HG03175 (cell line): Measurements from ENCODE around the gene WHRN.

Experiments
- ATAC-seq: cut with Tn5 transposase; IDR thresholded peaks from one replicate; pipeline ENCODE4 v1.9.1; 2021; ENCODE audit warnings: mild to moderate bottlenecking, moderate library complexity; ENCODE audit not compliant: unreplicated experiment

The WHRN gene

DNA sequence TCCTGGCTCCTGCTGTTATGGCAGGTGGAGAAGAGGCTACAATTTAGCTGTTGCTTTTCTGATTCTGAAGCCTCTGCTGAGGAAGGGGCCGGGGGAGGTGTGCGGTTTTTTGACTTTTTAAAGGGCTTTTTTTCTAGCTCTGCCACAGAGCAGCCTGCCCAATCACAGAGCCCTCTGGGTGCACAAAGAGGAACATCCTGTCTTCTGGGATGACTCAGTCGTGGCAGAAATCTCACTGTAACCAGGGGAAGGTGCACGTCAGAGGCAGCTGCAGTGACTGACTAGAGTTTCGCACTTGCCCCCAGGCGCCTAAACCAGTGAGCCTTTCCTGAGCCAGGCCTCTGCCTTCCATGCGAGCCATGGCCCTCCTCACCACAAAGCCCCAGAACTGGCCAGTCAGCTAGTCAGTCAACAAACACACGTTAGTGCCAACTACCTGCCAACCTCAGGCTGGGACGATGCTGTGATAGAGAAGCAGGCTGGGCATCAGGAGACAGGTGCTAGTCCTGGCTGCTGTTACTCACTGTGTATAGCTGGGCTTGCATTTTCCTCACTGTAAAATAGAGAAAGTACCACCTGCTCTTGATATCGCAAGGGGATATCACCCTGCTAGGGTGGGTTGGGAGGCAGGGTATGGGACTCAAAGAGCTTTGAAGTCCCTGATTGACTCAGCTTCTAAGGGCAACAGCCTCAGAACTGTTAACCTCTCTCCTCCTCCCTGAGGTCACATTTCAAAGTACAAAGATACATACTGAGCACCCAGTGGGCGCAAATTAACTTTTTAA lies 119.7 kb downstream of the WHRN start:
- peak; percentile 88 for ATAC-seq

DNA sequence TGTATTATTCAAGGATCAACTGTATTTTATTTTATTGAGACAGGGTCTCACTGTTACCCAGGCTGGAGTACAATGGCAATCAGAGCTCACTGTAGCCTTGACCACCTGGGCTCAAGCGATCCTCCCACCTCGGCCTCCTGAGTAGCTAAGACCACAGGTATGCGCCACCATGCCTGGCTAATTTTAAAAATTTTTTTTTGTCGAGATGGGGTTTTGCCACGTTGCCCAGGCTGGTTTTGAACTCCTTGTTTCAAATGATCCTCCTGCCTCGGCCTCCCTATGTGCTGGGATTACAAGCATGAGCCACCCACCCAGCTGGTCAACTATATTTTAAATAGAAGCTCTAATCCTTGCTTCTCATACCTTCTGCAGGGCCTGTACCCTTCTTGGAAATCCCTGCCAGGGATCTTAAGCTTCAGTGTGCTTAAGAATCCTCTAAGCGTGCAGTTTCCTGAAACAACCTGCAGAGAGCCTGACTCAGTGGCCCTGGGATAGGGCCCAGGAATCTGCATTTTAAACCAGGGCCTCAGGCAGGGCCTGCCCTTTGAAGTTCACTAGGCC lies 120.4 kb downstream of the WHRN start:
- no peak for ATAC-seq

DNA sequence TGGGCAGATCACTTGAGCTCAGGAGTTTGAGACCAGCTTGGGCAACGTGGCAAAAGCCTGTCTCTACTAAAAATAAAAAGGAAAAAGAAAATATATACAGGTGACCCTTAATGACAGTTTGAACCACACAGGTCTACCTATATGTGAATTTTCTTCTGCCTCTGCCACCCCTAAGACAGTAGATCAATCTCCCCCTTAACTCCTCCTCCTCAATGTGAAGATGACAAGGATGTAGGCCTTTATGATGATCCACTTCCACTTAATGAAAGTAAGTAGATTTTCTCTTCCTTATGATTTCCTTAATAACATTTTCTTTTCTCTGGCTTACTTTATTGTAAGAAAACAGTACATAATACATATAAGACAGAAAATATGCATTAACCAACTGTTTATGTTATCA lies 120.9 kb downstream of the WHRN start:
- no peak for ATAC-seq

DNA sequence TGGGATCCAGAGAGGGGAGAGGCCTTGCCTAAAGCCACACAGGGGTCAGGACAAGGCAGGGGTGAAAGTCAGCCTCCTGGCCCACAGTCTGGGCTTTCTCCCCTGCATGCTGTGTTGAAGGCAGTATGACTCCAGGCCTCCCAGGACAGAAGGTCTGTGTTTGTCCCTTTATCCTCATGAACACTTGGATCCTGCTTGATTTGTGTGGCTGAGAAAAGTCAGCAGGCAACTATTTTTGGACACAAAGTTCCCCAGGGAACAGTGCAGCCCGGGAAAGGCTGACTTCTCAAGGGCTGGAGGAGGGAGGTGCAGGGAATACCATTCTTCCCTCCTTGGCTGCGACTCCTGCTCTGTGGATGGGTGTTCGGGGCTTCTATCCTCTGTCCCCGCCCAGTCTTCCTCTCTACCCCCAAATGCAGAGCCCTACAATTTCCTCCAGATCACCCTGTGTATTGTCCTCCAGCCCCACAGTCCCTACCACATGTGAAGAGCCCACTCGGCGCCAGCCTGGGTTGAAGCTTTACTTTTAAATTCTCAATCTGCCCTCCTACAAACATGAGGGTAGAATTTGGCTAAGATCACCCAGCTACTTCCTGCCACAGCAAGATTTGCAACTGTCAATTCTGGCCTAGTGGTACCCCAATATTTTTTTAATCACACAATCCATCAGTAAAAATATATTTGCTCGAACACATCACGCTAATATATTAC lies 121.6 kb downstream of the WHRN start:
- ATAC-seq, result no peak

DNA sequence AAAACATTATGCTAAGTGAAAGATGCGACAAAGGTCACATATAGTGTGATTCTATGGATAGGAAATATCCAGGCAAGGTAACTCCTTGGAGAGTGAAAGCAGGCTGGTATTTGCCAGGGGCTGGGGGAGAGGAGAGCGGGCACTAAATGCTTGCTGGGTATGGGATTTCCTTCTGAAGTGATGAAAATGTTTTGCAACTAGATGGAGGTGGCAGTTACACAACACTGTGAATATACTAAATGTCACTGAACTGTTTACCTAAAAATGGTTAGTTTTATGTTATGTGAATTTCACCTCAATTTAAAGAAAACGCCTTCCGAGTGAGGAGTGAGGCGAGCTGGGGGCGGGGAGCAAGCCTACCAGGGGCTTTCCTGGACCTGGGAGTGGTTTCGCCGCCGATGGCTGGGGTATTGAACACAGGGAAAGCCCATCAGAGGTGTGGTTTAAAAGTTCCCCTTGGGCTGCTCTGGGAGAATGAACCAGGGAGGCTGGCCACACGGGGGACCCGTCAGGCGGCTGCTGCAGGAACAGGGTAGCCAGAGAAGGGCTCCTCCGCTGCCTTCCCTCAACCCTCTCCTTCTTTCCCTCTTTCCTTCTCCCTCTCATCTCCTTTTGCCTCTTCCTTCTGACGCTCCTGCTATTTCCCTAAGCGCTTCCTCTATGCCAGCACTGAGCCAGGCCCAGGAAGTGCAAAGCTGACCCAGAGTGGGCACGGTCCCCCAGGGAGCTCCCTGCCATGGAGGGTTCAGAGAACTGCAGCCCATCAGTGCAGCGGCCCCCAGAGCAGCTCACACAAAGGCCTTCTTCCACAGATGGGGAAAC lies 122.4 kb downstream of the WHRN start:
- no peak for ATAC-seq

DNA sequence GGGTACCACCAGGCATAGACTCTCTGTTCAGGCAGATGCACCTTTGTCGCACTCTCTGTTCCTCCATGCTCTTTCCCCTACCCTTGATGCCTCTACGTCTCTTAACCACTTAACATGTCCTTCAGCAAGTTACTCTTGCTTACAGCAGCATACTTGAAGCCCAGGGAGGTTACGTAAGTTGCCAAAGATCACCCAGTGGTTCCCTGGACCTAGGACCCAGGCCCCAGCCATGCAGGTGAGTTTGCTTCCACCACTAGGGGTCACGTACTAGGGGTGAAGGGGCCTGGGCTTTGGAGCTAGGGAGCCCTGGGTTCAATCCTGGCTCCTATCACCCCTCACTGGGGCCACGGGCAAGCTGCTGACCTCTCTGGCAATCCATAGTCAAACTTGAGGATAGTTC lies 126.4 kb downstream of the WHRN start:
- no peak for ATAC-seq

DNA sequence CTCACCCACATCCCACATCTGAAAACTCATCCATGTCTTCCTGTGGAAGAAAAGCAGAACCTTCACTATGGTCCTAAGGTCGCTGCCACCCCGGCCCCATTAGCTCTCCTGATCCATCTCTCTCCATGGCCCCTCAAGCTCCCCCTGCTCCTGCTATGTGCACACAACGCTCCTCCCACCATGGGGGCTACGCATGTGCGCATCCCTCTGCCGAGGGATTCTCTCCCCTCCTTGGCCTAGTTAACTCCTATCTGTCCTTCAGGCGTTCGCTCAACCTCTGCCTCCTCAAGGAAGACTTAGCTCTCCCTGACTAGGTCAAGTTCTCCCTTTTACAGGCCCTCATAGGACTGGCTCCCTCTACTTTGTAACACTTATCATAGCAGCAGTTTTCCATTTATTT lies 127.3 kb downstream of the WHRN start:
- no peak for ATAC-seq

DNA sequence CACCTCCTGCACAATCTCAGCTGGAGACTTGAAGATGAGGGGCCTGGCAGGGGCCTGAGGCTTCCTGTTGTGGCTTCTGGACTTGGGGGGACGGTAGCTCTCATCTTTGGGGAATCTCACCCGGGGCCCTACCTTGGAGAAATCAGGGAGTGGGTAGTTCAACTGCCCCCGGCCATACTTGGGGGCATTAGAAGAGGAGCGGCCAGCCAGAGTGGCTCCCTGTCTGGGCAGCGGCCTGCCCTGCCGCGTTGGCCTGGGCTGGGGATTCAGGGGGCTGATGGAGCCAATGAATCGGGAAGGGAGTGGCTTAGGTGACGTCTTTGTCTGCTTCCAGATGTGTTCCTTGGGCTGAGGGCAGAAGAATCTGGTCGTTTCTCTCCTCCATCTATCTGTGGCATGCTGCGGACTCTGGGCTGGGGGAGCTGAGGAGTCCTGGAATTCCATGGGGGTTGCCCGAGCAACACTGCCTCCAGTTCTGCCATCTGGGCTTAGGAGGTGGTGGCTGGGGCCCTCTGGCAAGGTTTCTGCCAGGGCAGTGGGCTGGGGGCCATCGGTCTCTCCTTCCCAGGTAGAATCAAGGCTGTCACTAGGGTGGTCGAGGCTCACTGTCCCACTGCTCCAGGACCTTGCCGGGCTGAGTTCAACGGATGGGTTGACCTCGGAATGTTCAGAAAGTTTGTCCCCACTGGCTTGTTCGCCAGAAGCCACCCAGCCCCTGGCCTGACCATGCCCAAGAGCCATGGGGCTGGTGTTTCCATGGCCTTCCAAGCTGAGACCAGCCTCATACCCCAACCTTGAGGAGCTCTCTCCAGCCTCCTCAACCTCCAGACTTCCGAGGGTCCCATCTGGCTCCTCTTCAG lies 128.5 kb downstream of the WHRN start:
- no peak for ATAC-seq

DNA sequence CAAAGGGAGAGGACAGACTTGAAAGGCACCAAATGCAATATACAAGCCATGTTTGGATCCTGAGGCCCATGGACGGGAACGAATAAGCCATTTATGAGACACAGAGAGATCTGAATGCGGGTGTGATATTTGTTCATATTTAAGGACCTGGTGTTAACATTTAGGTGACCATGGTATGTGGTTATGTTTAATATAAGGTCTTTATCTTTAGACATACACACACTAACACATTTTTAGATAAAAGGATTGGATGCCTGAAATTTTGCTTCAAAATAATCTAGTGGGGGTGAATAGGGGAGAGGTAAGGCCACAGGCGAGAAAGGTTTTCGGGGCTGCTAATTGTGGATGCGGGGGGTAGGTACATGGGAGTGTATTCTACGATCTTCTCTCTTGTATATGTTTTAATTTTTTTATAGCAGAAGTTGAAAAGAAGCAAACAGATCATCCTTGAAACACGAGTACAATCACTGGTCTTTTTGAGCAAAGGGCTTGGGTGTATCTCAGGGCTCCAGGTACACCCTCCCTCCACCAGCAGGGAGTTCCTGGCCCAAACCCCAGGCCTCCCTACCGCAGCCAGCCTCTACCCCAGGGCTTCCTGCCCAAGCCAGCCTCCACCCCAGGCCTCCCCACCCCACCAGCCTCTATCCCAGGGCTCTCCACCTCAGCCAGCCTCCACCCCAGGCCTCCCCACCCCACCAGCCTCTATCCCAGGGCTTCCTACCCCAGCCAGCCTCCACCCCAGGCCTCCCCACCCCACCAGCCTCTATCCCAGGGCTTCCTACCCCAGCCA lies 129.7 kb downstream of the WHRN start:
- no peak for ATAC-seq

DNA sequence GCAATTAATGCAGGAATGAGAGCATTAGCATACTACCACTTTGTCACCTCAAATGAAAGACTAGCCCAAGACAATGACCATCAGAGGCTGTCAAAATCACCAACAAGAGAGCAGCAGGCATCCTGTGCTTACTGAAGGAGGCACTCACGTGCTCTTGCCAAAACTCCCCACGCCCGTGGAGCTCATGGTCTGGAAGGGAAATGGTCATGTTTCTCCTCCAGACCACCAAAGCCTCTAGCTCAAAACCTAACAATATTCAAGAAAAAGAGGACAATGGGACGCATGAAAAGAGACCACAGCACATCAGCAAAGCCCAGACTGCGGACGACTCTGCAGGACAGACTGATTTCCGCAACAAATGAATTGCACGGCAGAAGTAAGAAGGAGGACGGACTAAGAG lies 130.3 kb downstream of the WHRN start:
- no peak for ATAC-seq

DNA sequence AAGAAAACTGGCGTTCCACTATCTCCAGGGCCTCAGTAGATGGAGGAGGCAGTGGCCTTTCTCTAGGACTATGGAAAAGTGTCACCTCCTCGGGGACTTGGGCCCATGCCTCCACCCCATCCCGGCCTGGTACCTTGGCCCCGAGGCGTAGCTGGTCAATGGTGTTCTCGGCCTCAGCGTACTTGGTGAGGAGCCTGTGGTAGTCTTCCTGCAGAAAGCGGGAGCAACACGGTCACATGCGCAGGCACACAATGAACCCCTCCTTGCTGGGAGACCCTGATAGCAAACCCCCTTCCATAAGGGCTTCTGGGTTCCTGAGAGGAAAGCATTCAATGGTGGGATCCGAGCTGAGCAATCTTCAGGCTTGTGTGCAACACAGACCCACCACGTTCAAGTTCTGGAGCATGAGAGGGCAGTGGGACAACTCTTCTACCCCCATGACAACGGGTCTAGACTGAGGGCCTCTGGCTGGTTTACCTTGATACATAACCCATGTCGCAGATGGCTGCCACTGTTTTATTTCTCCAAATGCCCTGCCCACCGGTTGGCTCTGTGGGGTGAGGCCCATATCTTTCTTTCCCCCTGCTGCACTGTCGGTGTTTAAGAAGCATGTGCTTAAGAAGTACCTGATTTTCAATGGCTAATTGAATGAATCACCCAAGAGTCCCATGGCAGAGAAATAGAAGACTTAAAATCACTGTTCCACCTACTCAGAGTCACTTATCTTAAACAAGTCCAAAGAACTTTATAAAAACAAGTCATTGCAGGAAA lies 131.1 kb downstream of the WHRN start:
- ATAC-seq, result no peak

DNA sequence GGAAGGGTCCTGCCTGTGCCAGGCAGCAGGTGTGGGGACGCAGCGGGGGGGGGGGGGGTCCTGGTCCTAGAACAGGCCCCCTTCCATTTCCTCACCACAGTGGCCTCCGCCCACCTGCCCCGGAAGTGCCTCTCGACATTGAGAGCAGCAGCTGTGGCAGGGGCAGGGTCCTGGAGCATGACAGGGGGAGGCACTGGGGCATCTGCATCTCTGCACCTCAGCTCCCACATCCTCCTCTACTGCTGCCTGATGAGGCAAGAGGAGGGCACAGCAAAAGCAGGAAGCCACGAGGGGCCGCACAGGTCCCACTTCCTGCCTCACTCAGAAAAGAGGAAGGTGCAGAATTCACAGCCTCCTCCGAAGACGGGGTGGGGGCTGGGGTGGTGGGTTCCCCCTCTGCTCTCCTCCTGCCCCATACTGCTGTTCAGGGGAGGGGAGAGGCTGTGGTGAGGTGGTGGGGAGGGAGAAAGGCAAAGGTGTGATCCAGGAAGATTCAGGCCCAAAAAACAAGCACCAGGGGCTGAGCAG lies 132.3 kb downstream of the WHRN start:
- peak; percentile 93 for ATAC-seq

DNA sequence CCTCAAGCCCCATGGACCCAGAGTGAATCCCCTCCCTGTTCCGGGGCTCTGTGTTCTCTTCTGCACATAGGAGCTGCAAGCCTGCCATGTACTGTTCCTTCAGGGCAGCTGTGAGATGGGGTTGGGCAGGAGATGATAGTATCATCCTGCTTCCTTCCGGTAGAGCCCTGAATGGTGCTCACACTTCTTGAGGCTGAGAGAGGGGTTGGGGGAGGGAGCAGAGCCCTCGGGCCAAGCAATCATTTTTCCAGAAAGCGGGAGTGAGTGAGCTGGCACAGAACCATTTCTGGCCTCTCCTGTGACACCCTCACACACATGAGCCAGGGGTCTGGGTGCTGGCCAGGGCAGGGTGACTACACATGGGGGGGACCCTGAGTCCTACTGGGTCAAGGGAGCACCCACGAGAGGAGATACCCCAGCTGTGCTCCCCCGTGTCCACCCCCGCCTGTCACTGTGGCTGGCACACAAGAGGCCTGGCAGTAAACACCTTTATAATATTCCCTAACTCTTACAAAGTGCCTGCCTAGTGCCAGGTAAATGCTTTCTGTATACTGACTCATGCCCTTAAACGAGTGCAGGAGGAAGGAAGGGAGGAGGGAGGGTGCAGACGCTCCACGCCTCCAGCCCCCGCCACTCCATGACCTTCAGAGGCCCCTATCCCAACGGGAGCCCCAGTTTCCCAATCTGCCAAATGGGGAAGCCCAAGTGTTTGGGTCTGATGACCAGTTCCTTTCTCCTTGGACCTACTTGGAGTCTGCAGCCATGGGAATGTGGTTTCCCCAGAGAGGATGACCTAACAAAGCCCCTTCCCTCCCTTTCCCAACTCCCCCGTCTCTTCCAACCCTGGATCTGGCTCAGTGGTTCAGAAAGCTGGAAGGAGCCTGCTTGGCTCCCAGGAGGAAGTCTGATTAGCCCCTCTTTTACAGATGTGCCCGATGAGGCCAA lies 133.0 kb downstream of the WHRN start:
- peak; percentile 19 for ATAC-seq

DNA sequence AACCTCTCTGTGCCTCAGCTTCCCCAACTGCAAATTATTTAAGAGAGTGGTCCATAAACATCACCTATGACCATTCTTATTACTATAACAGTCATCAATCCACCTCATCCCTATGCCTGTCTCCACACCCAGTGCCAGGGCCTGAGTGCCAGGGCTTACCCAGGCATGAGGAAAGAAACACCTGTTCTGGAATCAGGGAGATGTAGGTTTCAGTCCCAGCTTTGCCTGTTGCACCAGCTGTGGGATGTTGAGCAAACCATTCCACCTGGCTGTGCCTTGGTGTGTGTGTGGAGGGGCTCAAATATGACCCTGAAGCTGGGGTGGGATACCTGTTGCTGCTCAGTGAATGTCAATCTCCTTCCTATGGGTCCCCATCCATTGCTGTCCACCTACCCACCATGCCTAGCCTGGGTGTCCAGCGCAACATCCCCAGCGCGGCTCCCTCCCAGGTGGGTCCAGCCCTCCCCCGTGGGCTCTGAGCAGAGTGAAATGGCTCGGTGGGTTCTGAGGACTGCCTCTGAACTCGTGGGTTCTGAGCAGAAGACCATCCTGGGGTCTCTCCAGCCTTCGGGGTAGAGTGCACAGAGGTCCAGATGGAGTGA lies 133.8 kb downstream of the WHRN start:
- ATAC-seq, result no peak

DNA sequence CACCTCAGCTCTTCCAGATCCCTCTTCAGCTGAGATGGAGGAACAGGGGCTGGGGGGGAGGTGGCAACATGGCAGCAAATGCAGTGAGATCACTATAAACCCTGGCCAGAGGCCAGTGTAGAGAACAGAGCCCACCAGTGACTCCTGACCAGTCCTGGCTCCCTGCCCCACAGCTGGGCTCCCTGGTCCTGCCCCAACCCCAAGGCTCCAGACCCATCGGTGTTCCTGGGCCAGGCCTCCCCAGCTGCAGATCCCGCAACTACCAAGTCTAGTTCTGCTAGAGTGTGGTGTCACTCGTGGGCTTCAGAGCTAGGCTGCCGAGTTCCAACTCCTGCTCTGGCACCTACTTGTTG lies 134.3 kb downstream of the WHRN start:
- no peak for ATAC-seq

DNA sequence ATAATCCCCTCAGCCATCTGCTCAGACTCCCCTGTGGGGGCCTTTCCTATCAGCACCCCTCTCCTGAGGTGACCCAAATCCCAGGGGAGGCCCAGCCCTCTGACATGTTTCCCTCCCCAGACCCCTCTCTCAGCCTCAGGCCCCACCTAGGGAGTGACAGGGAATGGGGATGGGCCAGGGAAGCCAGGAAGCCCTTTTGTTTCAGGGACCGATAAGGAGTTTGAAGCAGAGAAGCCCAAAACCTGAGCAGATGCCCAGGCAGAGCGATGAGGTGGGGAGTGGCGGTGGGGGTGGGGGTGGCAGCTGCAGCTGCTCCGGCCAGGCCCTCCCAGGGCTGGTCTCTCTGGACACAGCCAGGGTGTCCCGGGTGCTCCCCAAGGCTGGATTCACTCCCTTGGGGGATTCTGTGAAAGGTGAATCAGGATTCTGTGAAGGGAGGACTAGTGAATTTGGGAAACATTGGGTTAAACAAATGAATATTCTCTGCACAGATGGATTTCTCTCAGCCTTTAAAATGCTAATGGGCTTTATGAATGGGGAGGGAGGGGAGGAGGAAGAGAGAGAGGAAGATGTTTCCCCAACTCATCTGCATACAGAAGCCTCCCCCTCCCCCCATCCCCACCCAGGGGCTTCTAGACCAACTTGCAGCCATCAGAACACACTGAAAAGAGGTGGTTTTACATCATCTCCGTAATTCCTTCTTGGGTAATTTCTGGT lies 134.9 kb downstream of the WHRN start:
- no peak for ATAC-seq
